GM18867 (cell line): ENCODE data around the gene ARID4A.
A peak's percentile ranks its signal among the peaks of the same experiment; 100 is the strongest.
"Not testable (repeated sequence)": the region's sequence is repeated elsewhere in the genome, so short reads cannot be mapped to it uniquely, and the experiment has no call there.

Experiments used
- ATAC-seq: cut with Tn5 transposase; IDR thresholded peaks from one replicate; pipeline ENCODE4 v1.9.1; 2021; ENCODE audit warnings: mild to moderate bottlenecking, moderate library complexity; ENCODE audit not compliant: unreplicated experiment

The ARID4A gene

GRCh38 chr14:58288106-58288792 lies 10.1 kb upstream of the ARID4A start:
- ATAC-seq = no peak

- ATAC-seq = no peak
These were observed 6.7 kb upstream of the ARID4A start for GRCh38 chr14:58291646-58292045.

- ATAC-seq = no peak
These were observed 6.2 kb upstream of the ARID4A start for GRCh38 chr14:58292187-58292586.

GRCh38 chr14:58294201-58294600 lies 4.2 kb upstream of the ARID4A start:
- no peak for ATAC-seq

GRCh38 chr14:58296726-58297125 lies 1.6 kb upstream of the ARID4A start:
- no peak for ATAC-seq

GRCh38 chr14:58297412-58297761 lies 968 bp upstream of the ARID4A start:
- ATAC-seq = peak; percentile 0

DNA sequence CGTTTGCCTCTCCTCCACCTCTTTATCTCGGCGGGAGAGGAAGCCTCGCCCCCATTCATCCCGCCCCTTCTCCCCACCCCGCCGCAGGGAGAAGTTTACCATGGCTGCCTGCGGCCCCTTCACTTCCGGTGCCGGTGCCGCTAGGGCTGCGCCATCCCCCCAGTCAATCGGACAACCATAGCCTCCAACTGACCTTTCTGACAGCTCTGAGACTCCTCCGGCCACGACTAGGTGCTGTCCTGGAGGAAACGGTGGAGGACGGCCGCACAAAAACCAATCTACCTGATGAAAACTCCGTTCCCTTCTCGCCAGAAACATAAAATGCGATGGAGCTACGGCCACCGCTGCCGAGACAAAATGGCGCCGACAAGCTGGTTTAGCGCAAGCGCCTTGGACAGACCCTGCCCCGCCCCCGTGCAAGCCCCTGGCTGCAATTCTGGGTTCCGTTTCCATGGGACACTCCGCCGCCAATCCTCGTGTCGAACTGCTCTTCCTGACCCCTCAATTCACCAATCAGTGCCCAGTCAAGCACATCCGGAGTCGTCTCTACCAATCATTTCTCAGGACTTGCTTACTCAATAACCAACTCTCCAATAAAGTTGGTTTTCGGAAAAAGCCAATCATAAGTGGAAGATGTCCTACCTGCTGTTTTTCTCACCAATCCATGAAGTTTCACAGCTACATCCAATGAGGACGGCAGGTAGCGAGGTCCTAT lies 436 bp upstream of the ARID4A start:
- ATAC-seq = peak; percentile 84

- ATAC-seq = no peak
These were observed 1.3 kb downstream of the ARID4A start for GRCh38 chr14:58299401-58300330.

- no peak for ATAC-seq
These were observed 3.1 kb downstream of the ARID4A start for GRCh38 chr14:58301416-58301815.

GRCh38 chr14:58305730-58306129 lies 7.4 kb downstream of the ARID4A start:
- ATAC-seq = no peak

DNA sequence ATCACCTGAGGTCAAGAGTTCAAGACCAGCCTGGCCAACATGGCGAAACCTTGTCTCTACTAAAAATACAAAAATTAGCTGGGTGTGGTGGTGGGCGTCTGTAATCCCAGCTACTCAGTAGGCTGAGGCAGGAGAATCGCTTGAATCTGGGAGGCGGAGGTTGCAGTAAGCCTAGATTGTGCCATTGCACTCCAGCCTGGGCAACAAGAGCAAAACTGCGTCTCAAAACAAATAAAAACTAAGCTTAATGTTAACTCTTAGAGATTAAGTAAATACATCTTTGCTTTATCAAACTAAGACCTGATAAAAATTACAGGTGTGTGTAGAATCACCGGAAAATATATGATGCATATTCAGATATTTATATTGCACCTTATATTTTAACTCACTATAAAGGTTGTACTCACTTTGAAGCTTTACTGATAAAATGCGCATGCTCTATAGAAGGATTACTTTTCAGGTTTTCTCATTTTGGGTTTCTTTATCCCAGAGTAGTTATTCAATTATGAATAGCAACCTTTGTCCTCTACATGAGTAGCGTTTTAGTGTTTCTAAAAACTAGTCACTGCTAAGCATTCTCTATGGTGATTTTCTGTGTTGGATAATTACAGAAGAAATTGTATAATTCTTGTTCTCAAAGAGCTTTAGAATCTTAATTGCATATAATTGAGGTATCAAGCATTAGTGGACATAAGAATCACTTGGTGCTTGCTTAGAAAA lies 9.4 kb downstream of the ARID4A start:
- ATAC-seq = no peak

- no peak for ATAC-seq
These were observed 10.7 kb downstream of the ARID4A start for GRCh38 chr14:58309086-58309485.

GRCh38 chr14:58313699-58314098 lies 15.3 kb downstream of the ARID4A start:
- no peak for ATAC-seq

GRCh38 chr14:58315606-58316005 lies 17.3 kb downstream of the ARID4A start:
- ATAC-seq = no peak

DNA sequence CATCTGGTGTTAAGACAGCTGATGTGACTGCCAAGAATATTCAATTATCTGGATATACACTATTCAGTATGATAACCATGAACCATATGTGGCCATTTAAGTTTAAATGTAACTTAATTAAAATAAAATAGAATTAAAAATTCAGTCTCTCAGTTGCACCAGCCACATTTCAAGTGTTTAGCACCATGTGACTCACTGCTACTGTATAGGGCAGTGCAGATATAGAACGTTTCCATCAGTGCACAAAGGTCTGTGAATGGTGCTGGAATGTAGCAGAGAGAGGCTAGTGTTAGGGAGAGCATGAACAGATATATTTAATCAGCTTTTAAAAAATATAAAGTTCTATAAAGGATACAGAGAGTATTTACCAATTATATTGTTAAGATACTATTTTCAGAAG lies 28.7 kb downstream of the ARID4A start:
- ATAC-seq = no peak

GRCh38 chr14:58331111-58331510 lies 32.8 kb downstream of the ARID4A start:
- peak; percentile 95 for ATAC-seq

GRCh38 chr14:58332561-58332960 lies 34.2 kb downstream of the ARID4A start:
- no peak for ATAC-seq

GRCh38 chr14:58339666-58340065 lies 41.3 kb downstream of the ARID4A start:
- not testable (repeated sequence) for ATAC-seq

DNA sequence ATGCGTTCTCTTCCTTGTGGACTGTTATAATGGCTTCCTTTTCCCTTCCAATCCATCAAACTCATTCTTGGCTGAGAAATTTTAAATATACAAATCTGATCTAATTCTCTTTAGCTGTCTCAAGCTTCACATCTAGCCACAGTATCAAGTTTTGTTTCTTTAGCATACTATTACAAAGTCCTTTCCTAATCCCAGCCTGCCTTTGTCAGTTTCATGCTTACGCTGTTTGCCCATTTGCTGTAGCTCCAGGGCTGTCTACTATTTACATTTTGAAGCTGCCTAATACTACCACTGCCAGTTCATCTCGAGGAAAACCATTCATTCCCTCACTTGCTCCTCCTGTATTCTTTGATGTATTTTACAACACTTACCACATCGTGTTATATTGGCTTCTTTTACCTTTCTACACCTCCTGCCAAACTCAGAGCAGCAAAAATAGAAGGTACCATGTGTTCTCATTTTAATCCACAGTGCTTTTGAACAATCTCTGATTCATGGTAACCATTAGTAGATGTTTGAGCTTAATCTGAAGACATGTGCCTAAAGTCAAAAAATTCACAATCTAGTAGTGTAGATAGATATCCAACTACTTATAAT lies 42.9 kb downstream of the ARID4A start:
- ATAC-seq = no peak

DNA sequence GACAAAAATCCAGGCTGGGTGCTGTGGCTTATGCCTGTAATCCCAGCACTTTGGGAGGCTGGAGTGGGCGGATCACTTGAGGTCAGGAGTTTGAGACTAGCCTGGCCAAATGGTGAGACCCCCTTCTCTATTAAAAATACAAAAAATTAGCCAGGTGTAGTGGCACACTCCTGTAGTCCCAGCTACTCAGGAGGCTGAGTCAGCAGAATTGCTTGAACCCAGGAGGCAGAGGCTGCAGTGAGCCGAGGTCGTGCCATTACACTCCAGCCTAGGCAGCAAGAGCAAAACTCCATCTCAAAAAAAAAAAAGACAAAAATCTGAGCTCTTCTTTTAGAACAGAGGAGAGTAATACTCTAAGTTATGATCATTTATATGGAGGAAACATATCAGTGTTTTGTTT lies 45.2 kb downstream of the ARID4A start:
- not testable (repeated sequence) for ATAC-seq
